22Rv1 (cell line): ENCODE measurements around the gene DOCK8.

Experiments
- CTCF ChIP-seq: fragments of 450-650 bp; IDR thresholded peaks from 2 replicates; pipeline ENCODE4 v1.5.1; 2017; ENCODE audit warnings: mild to moderate bottlenecking
- ZFX ChIP-seq: fragments of 450-650 bp; IDR thresholded peaks from 2 replicates; pipeline ENCODE4 v1.6.1; 2017; ENCODE audit warnings: antibody characterized with exemption, borderline replicate concordance

- no peak for TF ChIP-seq CTCF
- no peak for TF ChIP-seq ZFX
Observed at GRCh38 chr9:372128-372527, 157.5 kb downstream of the DOCK8 start.
